Prostate gland (tissue), 2 donors: ENCODE results near the gene CAMK2D.

Experiments
- CTCF ChIP-seq, 4 experiments: fragments of 200-600 bp in 2 of 4; fragments of 450-650 bp in 2 of 4; sonication (generic) in 2 of 4; IDR thresholded peaks; 1 replicate in 3 of 4; 2 replicates in 1 of 4; pipeline ENCODE4 v1.5.1; 2016 to 2019; ENCODE audit warnings: antibody characterized with exemption in 4 of 4, mild to moderate bottlenecking in 2 of 4, moderate library complexity in 2 of 4
- POLR2A ChIP-seq: fragments of 450-650 bp; IDR thresholded peaks from one replicate; pipeline ENCODE4 v1.6.1; 2016; ENCODE audit warnings: antibody characterized with exemption, mild to moderate bottlenecking
- POLR2AphosphoS5 ChIP-seq: sonication (generic); formaldehyde crosslinking; IDR thresholded peaks from one replicate; pipeline ENCODE4 v1.6.1; 2017; ENCODE audit warnings: antibody characterized with exemption

GRCh38 chr4:113559947-113560346, 201.6 kb downstream of the CAMK2D start:
- no peak for TF ChIP-seq POLR2A
- TF ChIP-seq CTCF (IDR thresholded peaks at IDR 0.05), result no peak
- TF ChIP-seq POLR2AphosphoS5, result no peak
